SU-DHL-6 (cell line): ENCODE data around the gene SYNRG.

Experiments used
- EZH2phosphoT487 ChIP-seq: fragments of 200-600 bp; sonication (generic), shearing (Covaris generic); conservative IDR thresholded peaks from 2 replicates; pipeline ENCODE4 v1.6.1; 2018; ENCODE audit warnings: mild to moderate bottlenecking, antibody characterized with exemption, low read length, moderate library complexity, mixed read lengths
- TF ChIP-seq, protein P1 (sequence below): fragments of 200-600 bp; sonication (generic); IDR thresholded peaks from one replicate; pipeline ENCODE4 v1.5.1; 2017; ENCODE audit warnings: antibody characterized with exemption, mild to moderate bottlenecking, low read length, moderate library complexity; ENCODE audit not compliant: insufficient read depth, poor library complexity, severe bottlenecking

DNA sequence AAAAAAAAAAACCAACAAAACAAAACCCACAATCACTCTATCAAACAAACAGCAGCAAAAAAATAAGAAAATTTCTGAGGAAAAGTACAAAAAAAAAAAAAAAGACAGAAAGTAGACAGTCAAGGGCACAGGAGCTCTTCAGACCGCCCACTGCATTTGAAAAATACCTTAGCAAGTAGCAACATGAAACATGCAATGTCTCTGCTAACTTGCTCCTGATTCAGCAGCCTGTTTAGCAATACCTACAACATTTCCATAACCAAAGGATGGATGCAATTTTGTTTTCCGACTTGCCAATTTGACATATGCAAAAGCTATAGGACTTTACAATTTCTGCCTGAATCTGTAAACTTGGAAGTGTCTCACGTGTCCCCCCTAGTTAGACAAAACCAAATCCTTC, 57.4 kb downstream of the SYNRG start:
- TF ChIP-seq, protein P1, sequence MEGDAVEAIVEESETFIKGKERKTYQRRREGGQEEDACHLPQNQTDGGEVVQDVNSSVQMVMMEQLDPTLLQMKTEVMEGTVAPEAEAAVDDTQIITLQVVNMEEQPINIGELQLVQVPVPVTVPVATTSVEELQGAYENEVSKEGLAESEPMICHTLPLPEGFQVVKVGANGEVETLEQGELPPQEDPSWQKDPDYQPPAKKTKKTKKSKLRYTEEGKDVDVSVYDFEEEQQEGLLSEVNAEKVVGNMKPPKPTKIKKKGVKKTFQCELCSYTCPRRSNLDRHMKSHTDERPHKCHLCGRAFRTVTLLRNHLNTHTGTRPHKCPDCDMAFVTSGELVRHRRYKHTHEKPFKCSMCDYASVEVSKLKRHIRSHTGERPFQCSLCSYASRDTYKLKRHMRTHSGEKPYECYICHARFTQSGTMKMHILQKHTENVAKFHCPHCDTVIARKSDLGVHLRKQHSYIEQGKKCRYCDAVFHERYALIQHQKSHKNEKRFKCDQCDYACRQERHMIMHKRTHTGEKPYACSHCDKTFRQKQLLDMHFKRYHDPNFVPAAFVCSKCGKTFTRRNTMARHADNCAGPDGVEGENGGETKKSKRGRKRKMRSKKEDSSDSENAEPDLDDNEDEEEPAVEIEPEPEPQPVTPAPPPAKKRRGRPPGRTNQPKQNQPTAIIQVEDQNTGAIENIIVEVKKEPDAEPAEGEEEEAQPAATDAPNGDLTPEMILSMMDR, result no peak
- no peak for TF ChIP-seq EZH2phosphoT487
